Measurements from ENCODE around the gene AMBP.

DNA sequence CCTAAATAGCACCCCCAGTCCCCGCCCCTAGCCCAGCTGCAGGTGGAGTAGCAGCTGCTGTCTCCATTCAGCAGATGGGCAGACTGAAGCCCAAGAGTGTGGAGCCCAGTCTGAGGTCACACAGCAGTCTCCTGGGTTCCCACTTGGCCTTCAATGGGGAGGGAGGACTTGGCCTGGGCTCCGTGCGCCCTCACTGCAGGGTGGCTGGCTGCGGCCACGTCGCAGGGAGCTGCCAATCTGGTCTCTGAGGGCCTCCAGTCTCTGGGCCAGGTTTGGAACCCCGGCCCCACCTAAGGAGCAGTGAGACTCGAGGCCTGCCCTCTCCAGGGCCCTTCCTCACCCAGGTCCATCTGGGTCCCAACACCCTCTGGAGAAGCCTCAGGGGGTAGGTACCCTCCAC is 13.6 kb upstream of the AMBP start:
- TF ChIP-seq, protein P1, sequence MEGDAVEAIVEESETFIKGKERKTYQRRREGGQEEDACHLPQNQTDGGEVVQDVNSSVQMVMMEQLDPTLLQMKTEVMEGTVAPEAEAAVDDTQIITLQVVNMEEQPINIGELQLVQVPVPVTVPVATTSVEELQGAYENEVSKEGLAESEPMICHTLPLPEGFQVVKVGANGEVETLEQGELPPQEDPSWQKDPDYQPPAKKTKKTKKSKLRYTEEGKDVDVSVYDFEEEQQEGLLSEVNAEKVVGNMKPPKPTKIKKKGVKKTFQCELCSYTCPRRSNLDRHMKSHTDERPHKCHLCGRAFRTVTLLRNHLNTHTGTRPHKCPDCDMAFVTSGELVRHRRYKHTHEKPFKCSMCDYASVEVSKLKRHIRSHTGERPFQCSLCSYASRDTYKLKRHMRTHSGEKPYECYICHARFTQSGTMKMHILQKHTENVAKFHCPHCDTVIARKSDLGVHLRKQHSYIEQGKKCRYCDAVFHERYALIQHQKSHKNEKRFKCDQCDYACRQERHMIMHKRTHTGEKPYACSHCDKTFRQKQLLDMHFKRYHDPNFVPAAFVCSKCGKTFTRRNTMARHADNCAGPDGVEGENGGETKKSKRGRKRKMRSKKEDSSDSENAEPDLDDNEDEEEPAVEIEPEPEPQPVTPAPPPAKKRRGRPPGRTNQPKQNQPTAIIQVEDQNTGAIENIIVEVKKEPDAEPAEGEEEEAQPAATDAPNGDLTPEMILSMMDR (conservative IDR thresholded peaks at IDR 0.05; ENCODE audit: low read depth, low read length), result no peak
- TF ChIP-seq EZH2phosphoT487 (IDR thresholded peaks at IDR 0.05; ENCODE audit: borderline replicate concordance, low read length), result no peak

Measured in PC-3 (cell line).